Activated gamma-delta T cell (primary cell): Measurements from ENCODE around the gene ALX3.
"Not testable (repeated sequence)": the region's sequence is repeated elsewhere in the genome, so short reads cannot be mapped to it uniquely, and the experiment has no call there.

Experiments used
- DNase-seq: peaks from one replicate; lab custom pipeline; 2025; lab: John Stamatoyannopoulos, UW

The ALX3 gene

DNA sequence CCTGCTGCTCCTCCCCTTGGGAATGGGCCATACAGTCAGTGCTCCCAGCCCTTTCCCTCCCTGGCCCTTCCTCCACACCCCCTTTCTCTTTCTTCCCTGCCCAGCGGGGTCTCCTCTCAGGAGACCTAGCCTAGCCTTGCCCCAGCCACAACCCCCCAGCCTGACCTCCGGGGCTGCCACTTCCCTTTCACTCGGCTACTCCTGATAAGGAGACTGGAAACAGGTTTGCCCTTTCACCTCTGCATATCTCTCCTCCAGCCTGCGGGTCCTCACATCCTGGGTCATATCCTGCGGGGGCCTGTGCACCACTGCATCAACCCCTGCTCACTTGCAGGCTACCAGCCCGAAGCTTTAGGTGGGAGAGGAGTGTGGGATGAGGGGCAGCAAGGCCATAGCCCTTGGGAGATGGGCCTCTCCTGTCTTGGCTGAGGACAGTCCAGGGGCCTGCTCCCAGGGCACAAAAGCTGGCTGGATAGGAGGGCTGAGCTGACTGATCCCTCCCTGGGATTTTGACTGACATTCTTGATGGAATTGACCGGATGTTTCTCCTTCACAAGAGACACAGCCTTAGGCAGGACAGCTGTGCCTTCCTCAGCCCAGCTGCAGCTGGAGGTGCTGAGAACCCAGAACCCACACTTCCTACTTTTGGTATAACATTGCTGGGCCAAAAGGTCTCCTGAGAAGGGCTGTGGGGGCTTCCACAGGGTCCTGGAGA, 19.2 kb upstream of the ALX3 start:
- DNase-seq, result no peak

- no peak for DNase-seq
Measured at GRCh38 chr1:110088739-110089316, 18.4 kb upstream of the ALX3 start.

- no peak for DNase-seq
Measured at GRCh38 chr1:110087812-110088738, 17.6 kb upstream of the ALX3 start.

DNA sequence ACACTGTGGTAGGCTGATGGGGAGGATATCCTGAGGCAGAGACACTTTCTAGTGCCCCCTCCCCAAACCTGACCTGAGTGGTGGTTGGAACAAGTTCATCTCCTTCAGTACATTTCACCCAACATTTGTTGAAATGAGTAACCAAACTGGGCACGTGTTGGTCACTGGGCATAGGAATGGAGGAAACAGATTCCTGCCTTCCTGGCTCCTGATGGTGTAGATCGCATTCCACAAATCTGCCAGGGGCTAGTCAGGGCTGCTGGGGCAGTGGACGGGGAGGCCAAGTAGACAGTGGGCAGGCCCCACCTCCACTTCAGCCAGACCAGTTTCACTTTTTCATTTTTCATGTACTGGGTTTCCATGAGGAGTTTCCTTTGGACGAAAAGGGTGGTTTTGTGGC, 16.5 kb upstream of the ALX3 start:
- no peak for DNase-seq

DNA sequence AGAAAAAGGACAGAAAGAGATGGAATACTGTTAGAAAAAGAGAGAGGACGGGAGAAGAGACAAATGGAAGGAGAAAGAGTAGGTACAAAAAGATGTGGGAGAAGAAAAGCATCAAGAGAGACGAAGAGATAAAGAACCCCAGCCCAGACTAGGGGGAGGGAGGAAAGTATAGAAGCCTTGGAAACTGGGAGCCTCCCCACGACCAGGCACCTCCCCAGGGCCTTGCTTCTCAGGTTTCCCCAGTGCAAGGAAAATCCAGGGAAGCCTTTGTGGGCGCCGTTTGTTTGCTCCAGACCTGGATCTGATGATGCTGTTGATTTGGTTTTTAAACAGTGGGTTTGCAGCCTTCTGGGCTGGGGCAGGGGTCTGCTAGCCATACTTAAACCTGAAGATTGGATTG, 15.2 kb upstream of the ALX3 start:
- DNase-seq, result no peak

DNA sequence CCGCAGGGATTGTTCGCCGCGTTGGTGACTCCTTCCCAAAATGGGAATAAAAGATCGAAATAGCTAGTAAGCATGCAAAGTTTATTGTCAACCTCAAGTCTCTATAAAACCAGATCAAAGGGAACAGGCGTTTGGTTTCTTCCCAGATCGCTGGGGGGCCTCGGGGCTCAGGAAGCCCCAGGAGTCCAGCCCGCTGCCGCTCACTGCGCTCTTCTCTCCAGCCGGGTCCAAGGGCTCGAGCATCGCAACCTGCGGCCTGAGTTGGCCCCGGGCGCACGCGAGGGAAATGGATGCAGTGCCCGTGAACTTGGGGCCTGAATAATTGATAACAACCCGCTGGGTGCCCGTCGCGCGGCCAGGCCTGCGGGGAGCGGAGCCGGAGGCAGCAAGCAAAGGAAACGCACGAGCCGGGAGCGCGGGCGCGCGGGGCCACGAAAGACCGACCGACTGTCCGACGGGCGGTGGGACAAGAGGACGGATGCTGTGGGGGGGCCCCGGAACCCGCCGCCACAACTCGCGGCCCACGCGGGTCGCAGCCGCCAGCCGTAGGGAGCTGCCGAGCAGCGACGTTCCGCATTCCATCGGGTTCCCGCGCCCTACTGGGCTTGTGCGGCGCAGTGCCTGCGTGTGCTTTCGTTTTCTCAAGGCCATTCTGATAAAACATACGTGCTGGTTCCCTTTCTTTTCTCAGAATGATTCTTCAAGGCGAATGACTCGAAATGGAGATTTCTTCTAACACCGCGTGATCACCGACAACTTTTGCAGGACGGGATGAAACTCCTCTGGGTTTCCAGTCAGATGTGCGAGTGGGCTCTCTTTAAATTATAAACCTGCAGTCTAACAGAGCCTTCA, 14.0 kb upstream of the ALX3 start:
- DNase-seq, result no peak

- DNase-seq, result no peak
Measured at GRCh38 chr1:110083866-110084226, 13.4 kb upstream of the ALX3 start.

- DNase-seq, result no peak
Measured at GRCh38 chr1:110083061-110083865, 12.8 kb upstream of the ALX3 start.

DNA sequence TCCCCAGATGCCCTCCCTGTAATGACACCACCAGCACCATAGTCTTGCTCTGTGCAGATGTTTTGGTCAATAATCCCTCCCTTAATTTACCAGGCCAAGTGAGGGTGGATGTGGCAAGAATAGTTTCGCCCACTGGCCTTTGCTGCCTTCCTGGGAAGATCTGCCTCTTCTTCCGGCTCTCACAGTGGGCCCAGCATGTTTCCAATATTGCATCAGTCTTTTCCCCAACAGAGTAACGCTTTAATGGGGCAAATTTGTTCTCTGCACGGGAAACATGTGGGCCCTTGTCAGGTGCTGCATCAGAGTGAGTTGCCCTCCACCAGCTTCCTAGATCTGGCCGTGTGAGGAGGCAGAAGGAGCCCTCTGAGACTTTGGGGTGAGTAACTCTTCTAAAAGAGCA, 12.0 kb upstream of the ALX3 start:
- no peak for DNase-seq

DNA sequence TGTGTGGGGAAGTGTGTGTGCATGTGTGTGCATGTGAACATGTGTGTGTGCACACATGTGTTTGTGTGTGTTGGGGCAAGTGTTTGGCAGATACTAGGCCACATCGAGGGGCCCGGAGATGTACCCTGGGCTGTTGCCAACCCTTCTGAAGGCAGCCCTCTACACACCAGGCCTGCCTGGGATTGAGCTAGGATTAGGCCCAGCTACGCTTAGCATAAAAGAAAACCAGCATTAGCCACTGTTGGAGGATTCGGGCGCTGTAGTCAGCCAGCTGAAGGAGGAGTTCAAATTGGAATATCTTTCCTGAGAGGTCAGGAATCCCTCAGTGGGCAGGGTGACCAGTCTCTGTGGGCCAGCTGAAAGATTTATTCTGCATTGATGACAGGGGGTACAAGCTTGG, 10.6 kb upstream of the ALX3 start:
- no peak for DNase-seq

- not testable (repeated sequence) for DNase-seq
Measured at GRCh38 chr1:110079995-110080394, 9.5 kb upstream of the ALX3 start.

- no peak for DNase-seq
Measured at GRCh38 chr1:110076789-110077500, 6.5 kb upstream of the ALX3 start.

DNA sequence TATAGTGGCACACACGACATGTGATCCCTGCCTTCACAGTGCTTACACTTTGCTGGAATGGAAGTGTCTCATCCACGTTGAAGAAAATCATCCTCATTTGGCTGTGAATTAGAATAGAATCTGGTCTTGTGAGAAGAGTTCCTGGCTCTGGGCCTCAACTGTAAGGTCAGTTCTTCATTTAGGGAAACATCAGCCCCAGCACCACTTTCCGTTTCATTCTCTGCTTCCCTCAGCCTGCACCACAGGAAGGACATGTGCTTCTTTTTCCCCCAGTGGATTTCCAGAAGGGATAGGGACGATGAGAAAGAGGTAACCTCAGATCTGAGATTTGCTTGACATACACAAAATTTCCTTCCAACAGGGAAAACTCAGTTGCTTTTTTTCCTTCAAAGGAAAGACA, 3.7 kb upstream of the ALX3 start:
- no peak for DNase-seq

DNA sequence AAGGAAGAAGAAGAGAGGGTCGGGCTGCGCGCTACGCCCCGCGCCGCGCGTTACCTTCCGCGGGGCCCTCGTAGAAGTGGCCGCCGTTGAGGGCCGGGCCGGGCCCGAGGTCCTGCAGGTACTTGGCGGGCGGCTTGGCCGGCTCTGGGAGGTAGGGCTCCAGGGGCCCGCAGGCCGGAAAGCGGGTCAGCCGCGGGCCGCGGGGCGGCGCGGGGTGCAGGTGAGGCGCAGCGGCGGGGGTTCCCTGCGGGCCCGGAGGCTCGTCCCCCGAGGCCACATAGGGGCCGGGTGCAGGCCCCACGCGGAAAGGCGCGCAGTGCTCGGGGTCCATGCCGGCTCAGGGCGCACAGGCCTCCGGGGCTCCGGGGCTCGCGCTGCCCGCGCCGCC, 196 bp downstream of the ALX3 start:
- no peak for DNase-seq

GRCh38 chr1:110069404-110070281, 829 bp downstream of the ALX3 start:
- DNase-seq, result no peak

DNA sequence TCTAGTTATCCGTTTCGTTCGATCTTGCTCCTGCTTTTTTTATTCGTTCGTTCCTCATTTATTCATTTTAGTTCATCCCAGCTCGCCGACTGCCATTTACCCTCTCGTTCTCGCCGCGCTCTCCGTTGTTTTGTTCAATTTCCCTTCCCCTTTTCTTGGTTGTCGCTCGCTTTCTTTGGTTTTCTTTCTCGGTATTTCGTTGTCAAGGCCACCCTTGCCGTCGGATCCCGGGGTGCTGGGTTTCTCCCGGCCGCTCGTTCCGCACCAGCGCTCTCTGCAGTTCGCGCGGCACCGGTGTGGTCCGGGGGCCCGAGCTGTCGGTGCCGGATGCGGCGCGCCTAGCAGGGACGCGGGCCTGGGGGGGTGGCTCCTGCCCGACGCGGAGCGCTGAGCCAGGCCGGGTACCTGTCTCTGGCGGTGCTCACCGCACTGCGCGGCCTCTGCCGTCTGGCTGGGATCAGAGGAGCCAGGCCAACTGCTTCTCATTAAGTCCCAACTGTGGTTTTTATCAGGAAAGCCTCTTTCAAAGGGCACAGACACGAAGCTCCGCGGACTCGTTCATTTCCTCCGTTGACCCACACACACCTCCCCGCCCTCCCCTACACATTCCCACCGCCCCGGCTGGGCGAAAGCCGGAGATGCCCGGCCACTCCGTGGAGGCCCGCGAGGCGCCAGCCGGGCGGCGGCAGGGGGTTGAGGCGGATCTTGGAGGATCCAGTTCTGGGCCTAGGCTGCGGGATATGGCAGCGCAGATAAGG, 1.6 kb downstream of the ALX3 start:
- DNase-seq, result no peak

GRCh38 chr1:110067893-110068645, 2.4 kb downstream of the ALX3 start:
- no peak for DNase-seq

GRCh38 chr1:110067479-110067892, 3.0 kb downstream of the ALX3 start:
- no peak for DNase-seq
